K562 (cell line): ENCODE results near the gene SCN8A.

Experiments used
- CTCF ChIP-seq, 3 experiments: IDR thresholded peaks in 2 of 3; conservative IDR thresholded peaks in 1 of 3; 2 replicates each; pipeline ENCODE4 v1.5.1; 2011 to 2012; ENCODE audit warnings: low read length in 3 of 3, mild to moderate bottlenecking in 3 of 3, control low read depth in 2 of 3, improper control_type of control experiment in 1 of 3, inconsistent platforms in 1 of 3, low read depth in 1 of 3, mixed read lengths in 1 of 3, moderate library complexity in 1 of 3; ENCODE audit not compliant: insufficient read depth in 2 of 3
- E2F5 ChIP-seq: sonication (generic); formaldehyde crosslinking; IDR thresholded peaks from 2 replicates; pipeline ENCODE4 v1.8.0; 2022; ENCODE audit warnings: mild to moderate bottlenecking, missing genetic modification reagents
- EP300 ChIP-seq: IDR thresholded peaks from 2 replicates; pipeline ENCODE4 v1.6.1; 2012; ENCODE audit warnings: low read length, improper control_type of control experiment
- EZH2 ChIP-seq: IDR thresholded peaks from 2 replicates; pipeline ENCODE4 v1.6.1; 2012; ENCODE audit warnings: low read depth, mild to moderate bottlenecking, inconsistent platforms, low read length, borderline replicate concordance
- POLR2A ChIP-seq: fragments of 450-650 bp; conservative IDR thresholded peaks from 2 replicates; pipeline ENCODE4 v1.6.1; 2016
- POLR2AphosphoS5 ChIP-seq: IDR thresholded peaks from 2 replicates; pipeline ENCODE4 v1.6.1; 2011; ENCODE audit warnings: mild to moderate bottlenecking, low read depth, low read length, moderate library complexity; ENCODE audit not compliant: control insufficient read depth, insufficient read depth
- POLR2H ChIP-seq: IDR thresholded peaks from 2 replicates; pipeline ENCODE4 v1.6.1; 2016; ENCODE audit warnings: missing genetic modification characterization, low read depth, mild to moderate bottlenecking, control low read depth, missing compliant biosample characterization, moderate library complexity
- SRF ChIP-seq, 2 experiments: fragments of 250-450, 450-650 bp in 1 of 2; sonication (Bioruptor Pico) in 1 of 2; sonication (generic) in 1 of 2; formaldehyde crosslinking; IDR thresholded peaks; 2 replicates each; pipeline versions ENCODE4 v1.5.0 to v1.5.1; 2020 to 2022; ENCODE audit warnings: mild to moderate bottlenecking in 1 of 2, missing genetic modification reagents in 1 of 2
- U2AF1 ChIP-seq: fragments of 200-400 bp; formaldehyde crosslinking; optimal IDR thresholded peaks from 2 replicates; pipeline ENCODE3; 2017; ENCODE audit warnings: mild to moderate bottlenecking, low read depth, low read length, moderate library complexity
- ZKSCAN8 ChIP-seq: fragments of 200-800 bp; sonication (Bioruptor generic); IDR thresholded peaks from 2 replicates; pipeline ENCODE4 v1.6.1; 2016; ENCODE audit warnings: missing genetic modification characterization, missing compliant biosample characterization
- ZNF512 ChIP-seq: IDR thresholded peaks from 2 replicates; pipeline ENCODE4 v1.6.1; 2016; ENCODE audit warnings: missing genetic modification characterization, missing compliant biosample characterization
- ZNF707 ChIP-seq: fragments of 250-450 bp; sonication (Bioruptor Pico); conservative IDR thresholded peaks from 2 replicates; pipeline ENCODE4 v1.8.0; 2022; ENCODE audit warnings: inconsistent platforms, mild to moderate bottlenecking, moderate library complexity
- ZSCAN29 ChIP-seq: fragments of 450-650 bp; IDR thresholded peaks from 2 replicates; pipeline ENCODE4 v1.6.1; 2017

GRCh38 chr12:51755251-51755650 lies 164.2 kb downstream of the SCN8A start:
- TF ChIP-seq ZNF512 (tag), result no peak
- TF ChIP-seq U2AF1, result no peak
- TF ChIP-seq POLR2AphosphoS5, result no peak
- no peak for TF ChIP-seq POLR2H (tag)
- no peak for TF ChIP-seq SRF (CRISPR knock-in tag; IDR thresholded peaks at IDR 0.05)
- TF ChIP-seq POLR2A, result no peak
- TF ChIP-seq E2F5 (CRISPR knock-in tag), result no peak
- TF ChIP-seq ZKSCAN8 (CRISPR knock-in tag), result no peak
- TF ChIP-seq ZNF707 (CRISPR knock-in tag), result no peak
- TF ChIP-seq ZSCAN29, result no peak
- TF ChIP-seq EP300, result no peak
- TF ChIP-seq CTCF (IDR thresholded peaks at IDR 0.05 in 2 of 3, conservative IDR thresholded peaks at IDR 0.05 in 1 of 3; ENCODE audit: insufficient read depth in 2 of 3, low read depth in 1 of 3, low read length in 3 of 3), result no peak
- no peak for TF ChIP-seq EZH2
